CD4-positive, CD25-positive, alpha-beta regulatory T cell (primary cell): ENCODE data around the gene HAPLN3. TPM values are rescaled to one million over a fixed set of nuclear protein-coding genes. Genes with fewer than 3 reads are reported as not detected.

Experiments
- ATAC-seq, 2 donors: fragments of 150-1000 bp; cut with Tn5 transposase; one replicate each; pipeline ENCODE4 v1.10.0; 2021; ENCODE audit warnings: low read depth in 2 of 2, moderate number of reproducible peaks in 2 of 2, moderate library complexity in 1 of 2
- DNase-seq, 3 donors: peaks; one replicate each; pipeline versions ENCODE4 v3.0.0 to v3.0.0-alpha.2; 2012 to 2022; ENCODE audit warnings: mixed read lengths in 1 of 3
- H3K27ac ChIP-seq: one replicate; pipeline ENCODE4 v1.7.0; 2013; ENCODE audit warnings: mild to moderate bottlenecking, low read length; ENCODE audit not compliant: insufficient read depth, poor library complexity, severe bottlenecking
- H3K27me3 ChIP-seq: one replicate; pipeline ENCODE4 v1.7.0; 2013; ENCODE audit warnings: low read length; ENCODE audit not compliant: control insufficient read depth, insufficient read depth
- H3K36me3 ChIP-seq: one replicate; pipeline ENCODE4 v1.7.0; 2013; ENCODE audit warnings: mild to moderate bottlenecking, low read length, moderate library complexity; ENCODE audit not compliant: control insufficient read depth, insufficient read depth
- H3K4me1 ChIP-seq: 2 replicates; pipeline ENCODE4 v1.7.0; 2013; ENCODE audit warnings: mild to moderate bottlenecking, low read length; ENCODE audit not compliant: insufficient read depth, control insufficient read depth, poor library complexity, severe bottlenecking
- H3K4me3 ChIP-seq: one replicate; pipeline ENCODE4 v1.7.0; 2013; ENCODE audit warnings: low read depth, mild to moderate bottlenecking, low read length, moderate library complexity
- H3K9me3 ChIP-seq, 2 experiments: 1 replicate in 1 of 2; 2 replicates in 1 of 2; pipeline ENCODE4 v1.7.0; 2013; ENCODE audit warnings: low read length in 2 of 2, mild to moderate bottlenecking in 1 of 2, moderate library complexity in 1 of 2; ENCODE audit not compliant: control insufficient read depth in 2 of 2
- H3K27ac Mint-ChIP-seq, 3 donors: one replicate each; pipeline ENCODE4 v1.8.0; 2020 to 2022; ENCODE audit warnings: mild to moderate bottlenecking in 3 of 3, mixed read lengths in 3 of 3, moderate library complexity in 2 of 3
- H3K27me3 Mint-ChIP-seq: one replicate; pipeline ENCODE4 v1.8.0; 2022; ENCODE audit warnings: mild to moderate bottlenecking, mixed read lengths
- H3K36me3 Mint-ChIP-seq: one replicate; pipeline ENCODE4 v1.8.0; 2020; ENCODE audit warnings: mixed read lengths
- H3K4me1 Mint-ChIP-seq, 4 donors: one replicate each; pipeline ENCODE4 v1.8.0; 2020 to 2022; ENCODE audit warnings: mixed read lengths in 4 of 4, mild to moderate bottlenecking in 1 of 4
- H3K4me3 Mint-ChIP-seq, 4 donors: one replicate each; pipeline ENCODE4 v1.8.0; 2020 to 2022; ENCODE audit warnings: mild to moderate bottlenecking in 4 of 4, mixed read lengths in 4 of 4, moderate library complexity in 3 of 4
- H3K9me3 Mint-ChIP-seq, 7 donors: one replicate each; pipeline ENCODE4 v1.8.0; 2020 to 2022; ENCODE audit warnings: mixed read lengths in 7 of 7, mild to moderate bottlenecking in 3 of 7, moderate library complexity in 2 of 7
- polyA plus RNA-seq, 4 donors: library from polyadenylated mRNA; unstranded; fragments of 300-500 nt; fragmentation: Illumina TruSeq; gene quantifications; one replicate each; pipeline ENCODE4 v1.2.3, GENCODE V29; 2021
- total RNA-seq: library from RNA; stranded (reverse); gene quantifications from one replicate; pipeline ENCODE4 v1.2.3, GENCODE V29; 2022

HAPLN3 gene
- total and polyA plus RNA-seq, 5 donors from 2014 or later: 76.8 to 251 (median 95.5) TPM

- H3K4me1 ChIP-seq: peaks cover 11% of the 10 kb centered on the region
- ATAC-seq: no peak
- H3K27me3 ChIP-seq: no peaks in the 10 kb centered on the region
- H3K27ac ChIP-seq: no peak overlapping the region
- no peaks in the 10 kb centered on the region for H3K36me3 Mint-ChIP-seq
- no peak overlapping the region for H3K4me3 ChIP-seq
- H3K36me3 ChIP-seq: no peaks in the 10 kb centered on the region
- peaks cover 0 to 3% (median 0%) of the 10 kb centered on the region in 7 donors for H3K9me3 Mint-ChIP-seq
- H3K4me1 Mint-ChIP-seq: peaks cover 4 to 35% (median 17%) of the 10 kb centered on the region in 4 donors
- H3K9me3 ChIP-seq: no peaks in the 10 kb centered on the region
- peak overlapping the region in 1 of 4 donors; percentile 49 for H3K4me3 Mint-ChIP-seq
- no peaks in the 10 kb centered on the region for H3K27me3 Mint-ChIP-seq
- peak overlapping the region in 2 of 3 donors; percentile 53 to 76 for H3K27ac Mint-ChIP-seq
- DNase-seq: no peak
Observed at GRCh38 chr15:88917760-88918159, 22.4 kb upstream of the HAPLN3 start.

GRCh38 chr15:88915354-88915753, 20.0 kb upstream of the HAPLN3 start:
- no peak overlapping the region for H3K4me3 ChIP-seq
- DNase-seq (no peak), ATAC-seq (no peak)
- H3K4me1 Mint-ChIP-seq: peaks cover 12 to 45% (median 28%) of the 10 kb centered on the region in 4 donors
- peaks cover 2% of the 10 kb centered on the region for H3K36me3 Mint-ChIP-seq
- H3K27ac Mint-ChIP-seq: no peak overlapping the region
- no peak overlapping the region for H3K27ac ChIP-seq
- H3K9me3 Mint-ChIP-seq: no peaks in the 10 kb centered on the region
- peaks cover 27% of the 10 kb centered on the region for H3K4me1 ChIP-seq
- H3K27me3 Mint-ChIP-seq: no peaks in the 10 kb centered on the region
- no peaks in the 10 kb centered on the region for H3K9me3 ChIP-seq
- H3K36me3 ChIP-seq: no peaks in the 10 kb centered on the region
- H3K4me3 Mint-ChIP-seq: no peak overlapping the region
- no peaks in the 10 kb centered on the region for H3K27me3 ChIP-seq

GRCh38 chr15:88913850-88914169, 18.5 kb upstream of the HAPLN3 start:
- H3K36me3 Mint-ChIP-seq: peaks cover 15% of the 10 kb centered on the region
- H3K27ac Mint-ChIP-seq: peak overlapping the region; percentile 86 to 96 (median 95)
- no peak for ATAC-seq
- H3K9me3 Mint-ChIP-seq: no peaks in the 10 kb centered on the region
- peak overlapping the region; percentile 89 to 100 (median 94) for H3K4me3 Mint-ChIP-seq
- Histone ChIP-seq H3K4me1 (peaks cover 25% of the 10 kb centered on the region), H3K27me3 (no peaks in the 10 kb centered on the region), H3K9me3 (no peaks in the 10 kb centered on the region), H3K4me3 (peak overlapping the region; percentile 93), H3K36me3 (peaks cover 4% of the 10 kb centered on the region), H3K27ac (peak overlapping the region; percentile 69)
- DNase-seq: no peak
- H3K27me3 Mint-ChIP-seq: no peaks in the 10 kb centered on the region
- H3K4me1 Mint-ChIP-seq: peaks cover 10 to 47% (median 30%) of the 10 kb centered on the region in 4 donors

- H3K4me1 Mint-ChIP-seq: peaks cover 10 to 51% (median 29%) of the 10 kb centered on the region in 4 donors
- peak within 1 kb of the TSS; percentile 93 for H3K4me3 ChIP-seq
- H3K27ac ChIP-seq: peak within 1 kb of the TSS; percentile 69
Observed at GRCh38 chr15:88913017-88913849, 17.9 kb upstream of the HAPLN3 start, which contains the start of gene MFGE8. Gene MFGE8, minus strand, starts transcription at chr15:88913379. Its CDS starts 60 bp downstream, at chr15:88913319.

GRCh38 chr15:88912500-88912921, 17.2 kb upstream of the HAPLN3 start:
- Histone ChIP-seq H3K27ac (peak overlapping the region; percentile 69), H3K36me3 (peaks cover 8% of the 10 kb centered on the region), H3K9me3 (no peaks in the 10 kb centered on the region), H3K4me3 (peak overlapping the region; percentile 86), H3K27me3 (no peaks in the 10 kb centered on the region), H3K4me1 (peaks cover 25% of the 10 kb centered on the region)
- peaks cover 10 to 53% (median 33%) of the 10 kb centered on the region in 4 donors for H3K4me1 Mint-ChIP-seq
- H3K27me3 Mint-ChIP-seq: no peaks in the 10 kb centered on the region
- H3K9me3 Mint-ChIP-seq: no peaks in the 10 kb centered on the region
- peak overlapping the region; percentile 89 to 100 (median 94) for H3K4me3 Mint-ChIP-seq
- DNase-seq: no peak
- H3K36me3 Mint-ChIP-seq: peaks cover 19% of the 10 kb centered on the region
- H3K27ac Mint-ChIP-seq: peak overlapping the region; percentile 23 to 93 (median 91)
- no peak for ATAC-seq

More at GRCh38 chr15:88913017-88913849, 17.9 kb upstream of the HAPLN3 start, which contains the start of gene MFGE8:
- peaks cover 15% of the 10 kb centered on the region for H3K36me3 Mint-ChIP-seq
- no peaks in the 10 kb centered on the region for H3K9me3 Mint-ChIP-seq
- peaks cover 25% of the 10 kb centered on the region for H3K4me1 ChIP-seq
- peak within 1 kb of the TSS; percentile 91 to 96 (median 95) for H3K27ac Mint-ChIP-seq
- H3K36me3 ChIP-seq: peaks cover 8% of the 10 kb centered on the region
- ATAC-seq (peak; percentile 87 to 90), DNase-seq (peak; percentile 67 to 79 (median 73))
- no peaks in the 10 kb centered on the region for H3K27me3 Mint-ChIP-seq
- H3K27me3 ChIP-seq: no peaks in the 10 kb centered on the region
- no peaks in the 10 kb centered on the region for H3K9me3 ChIP-seq
- H3K4me3 Mint-ChIP-seq: peak within 1 kb of the TSS; percentile 89 to 100 (median 94)

GRCh38 chr15:88911766-88912118, 16.4 kb upstream of the HAPLN3 start:
- Mint-ChIP-seq H3K36me3 (peaks cover 23% of the 10 kb centered on the region), H3K9me3 (no peaks in the 10 kb centered on the region), H3K27me3 (no peaks in the 10 kb centered on the region), H3K4me3 (peak overlapping the region; percentile 89 to 100 (median 94)), H3K4me1 (peaks cover 10 to 56% (median 33%) of the 10 kb centered on the region in 4 donors), H3K27ac (peak overlapping the region; percentile 91 to 94 (median 93))
- H3K27ac ChIP-seq: no peak overlapping the region
- H3K9me3 ChIP-seq: no peaks in the 10 kb centered on the region
- peak overlapping the region; percentile 86 for H3K4me3 ChIP-seq
- ATAC-seq (no peak), DNase-seq (no peak)
- H3K36me3 ChIP-seq: peaks cover 8% of the 10 kb centered on the region
- no peaks in the 10 kb centered on the region for H3K27me3 ChIP-seq
- peaks cover 25% of the 10 kb centered on the region for H3K4me1 ChIP-seq

- peak overlapping the region; percentile 80 to 91 (median 90) for H3K27ac Mint-ChIP-seq
- H3K9me3 Mint-ChIP-seq: no peaks in the 10 kb centered on the region
- peaks cover 10 to 69% (median 40%) of the 10 kb centered on the region in 4 donors for H3K4me1 Mint-ChIP-seq
- H3K27me3 Mint-ChIP-seq: no peaks in the 10 kb centered on the region
- ATAC-seq (no peak), DNase-seq (no peak)
- H3K36me3 Mint-ChIP-seq: peaks cover 31% of the 10 kb centered on the region
- Histone ChIP-seq H3K36me3 (peaks cover 11% of the 10 kb centered on the region), H3K27me3 (no peaks in the 10 kb centered on the region), H3K27ac (no peak overlapping the region), H3K4me3 (no peak overlapping the region), H3K4me1 (peaks cover 31% of the 10 kb centered on the region), H3K9me3 (no peaks in the 10 kb centered on the region)
- peak overlapping the region; percentile 84 to 97 (median 90) for H3K4me3 Mint-ChIP-seq
Observed at GRCh38 chr15:88909956-88910831, 14.8 kb upstream of the HAPLN3 start.
